Heart left ventricle (tissue), 16 donors: Measurements from ENCODE around the gene YIPF6. TPM values are rescaled to one million over a fixed set of nuclear protein-coding genes. Genes with fewer than 3 reads are reported as not detected.

Experiments
- ATAC-seq, 4 donors: fragments of 200-7000 bp; cut with Tn5 transposase; one replicate each; pipeline ENCODE4 v1.9.1; 2020 to 2022; ENCODE audit warnings: moderate library complexity in 4 of 4, mild to moderate bottlenecking in 3 of 4, moderate number of reproducible peaks in 1 of 4
- DNase-seq, 5 donors: peaks; one replicate each; pipeline ENCODE4 v3.0.0-alpha.2; 2020
- H3K27ac ChIP-seq, 12 donors: fragments of 200-600 bp; sonication (generic) in 4 of 12; one replicate each; pipeline versions ENCODE4 v1.5.0 to v1.8.0; 2016 to 2022; ENCODE audit warnings: mild to moderate bottlenecking in 2 of 12
- H3K27me3 ChIP-seq, 9 donors: fragments of 200-600 bp; sonication (generic) in 2 of 9; one replicate each; pipeline versions ENCODE4 v1.5.1 to v1.8.0; 2016 to 2022; ENCODE audit warnings: mild to moderate bottlenecking in 3 of 9
- H3K36me3 ChIP-seq, 9 donors: fragments of 200-600 bp; sonication (generic) in 2 of 9; one replicate each; pipeline versions ENCODE4 v1.5.0 to v1.8.0; 2018 to 2022; ENCODE audit warnings: mild to moderate bottlenecking in 2 of 9
- H3K4me1 ChIP-seq, 12 donors: fragments of 200-600 bp; sonication (generic) in 4 of 12; one replicate each; pipeline versions ENCODE4 v1.5.0 to v1.8.0; 2016 to 2022; ENCODE audit warnings: mild to moderate bottlenecking in 3 of 12
- H3K4me3 ChIP-seq, 12 donors: fragments of 200-600 bp; sonication (generic) in 4 of 12; one replicate each; pipeline versions ENCODE4 v1.5.0 to v1.8.0; 2017 to 2022; ENCODE audit warnings: mild to moderate bottlenecking in 9 of 12, moderate library complexity in 4 of 12
- H3K9me3 ChIP-seq, 12 donors: fragments of 200-600 bp; sonication (generic) in 4 of 12; one replicate each; pipeline versions ENCODE4 v1.5.0 to v1.8.0; 2016 to 2022; ENCODE audit warnings: mild to moderate bottlenecking in 1 of 12
- POLR2A ChIP-seq, 2 donors: fragments of 450-650 bp; IDR thresholded peaks; one replicate each; pipeline ENCODE4 v1.6.1; 2017; ENCODE audit warnings: antibody characterized with exemption in 2 of 2, mild to moderate bottlenecking in 2 of 2, moderate library complexity in 2 of 2
- WGBS, 4 donors: extraction: QIAGEN DNeasy Blood & Tissue Kit in 2 of 4; methylation state at CpG; one replicate each; pipeline versions ENCODE4 v1.1.5 to v1.1.7; 2013 to 2018; 5-methylcytosine and 5-hydroxymethylcytosine counted together
- intact Hi-C, 10 donors: fragments of 100-400 bp; cut with DNase I; formaldehyde crosslinking; loops; one replicate each; pipeline versions ENCODE4 v1.11.1 to v1.14.2; 2022
- polyA plus RNA-seq, 2 donors: library from polyadenylated mRNA; stranded (reverse); fragments of 200-250 nt; gene quantifications; one replicate each; pipeline ENCODE4 v1.2.3, GENCODE V29; 2013
- total RNA-seq, 9 donors: library from RNA; depleted of rRNA in 2 of 9; stranded (reverse); fragments of >200 nt in 2 of 9; fragmentation: NEBNext Ultra II Directional in 3 of 9; extraction: Animal tissue kit (Norgen Biotek cat#: 25700) in 3 of 9; gene quantifications; one replicate each; pipeline versions ENCODE4 v1.1.0 to v1.2.4, GENCODE V29; 2016 to 2023
- TF ChIP-seq, protein P1 (sequence below), 12 donors: fragments of 200-600 bp; sonication (generic) in 4 of 12; IDR thresholded peaks; one replicate each; pipeline versions ENCODE4 v1.5.0 to v1.8.0; 2018 to 2022; ENCODE audit warnings: antibody characterized with exemption in 12 of 12, mild to moderate bottlenecking in 5 of 12
- donor health status: ischemic (EF 13 %, LVEDD 7.1; RV severe dilation, severe dysfunction).
- donor health status: healthy with polysubstance abuse.
- donor health status: DM: no; HTN: yes; CAD: no.
- donor health status: DM: no; HTN: no; CAD: no.
- donor health status: ischemic (EF 25% LVEDD 6.9; RV normal size, moderate dysfunction).
- donor health status: ischemic (EF 25% LVEDD 5.7; RV mildly dilated, moderate dysfunction).
- donor health status: healthy.
- donor health status: DM: yes; HTN: yes; CAD: no.
- donor health status: ischemic (EF 35%, LVEDD 5.7; RV mildly dilated, moderate dysfunction).
- donor health status: nonischemic (EF 11% LVEDD 7.7; RV severe dilation, severe dysfunction).
- donor health status: DM: yes; HTN: yes; CAD: no.
- donor health status: PGD.
- donor health status: ischemic (EF 29% LVEDD 5.4; RV normal size, mild dysfunction).
- donor health status: nonischemic (EF 23%, LVEDD 6.1; RV moderate dilation, normal function).

YIPF6 gene
- total and polyA plus RNA-seq, 11 donors = 8.6 to 35.2 (median 30.1) TPM

DNA sequence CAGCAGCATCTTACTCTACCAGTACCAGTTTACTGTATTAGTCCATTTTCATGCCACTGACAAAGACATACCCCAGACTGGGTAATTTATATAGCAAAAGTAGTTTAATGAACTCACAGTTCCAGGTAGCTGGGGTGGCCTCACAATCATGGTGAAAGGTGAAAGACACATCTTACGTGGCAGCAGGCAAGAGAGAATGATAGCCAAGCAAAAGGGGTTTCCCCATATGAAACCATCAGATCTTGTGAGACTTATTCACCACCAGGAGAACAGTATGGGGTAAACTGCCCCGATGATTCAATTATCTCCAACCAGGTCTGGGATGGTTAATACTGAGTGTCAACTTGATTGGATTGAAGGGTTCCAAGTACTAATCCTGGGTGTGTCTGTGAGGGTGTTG lies 69.3 kb downstream of the YIPF6 start:
- 73 to 97% (median 87%) methylated on average over 2 of the region's 2 CpGs for WGBS, 4 donors
- no peak overlapping the region for H3K27ac ChIP-seq
- intact Hi-C loops = no loop called here
- ATAC-seq = no peak
- peaks cover 0 to 5% (median 0%) of the 10 kb centered on the region in 9 donors for H3K27me3 ChIP-seq
- H3K9me3 ChIP-seq = no peaks in the 10 kb centered on the region
- no peak for TF ChIP-seq POLR2A (IDR thresholded peaks at IDR 0.05)
- TF ChIP-seq, protein P1, sequence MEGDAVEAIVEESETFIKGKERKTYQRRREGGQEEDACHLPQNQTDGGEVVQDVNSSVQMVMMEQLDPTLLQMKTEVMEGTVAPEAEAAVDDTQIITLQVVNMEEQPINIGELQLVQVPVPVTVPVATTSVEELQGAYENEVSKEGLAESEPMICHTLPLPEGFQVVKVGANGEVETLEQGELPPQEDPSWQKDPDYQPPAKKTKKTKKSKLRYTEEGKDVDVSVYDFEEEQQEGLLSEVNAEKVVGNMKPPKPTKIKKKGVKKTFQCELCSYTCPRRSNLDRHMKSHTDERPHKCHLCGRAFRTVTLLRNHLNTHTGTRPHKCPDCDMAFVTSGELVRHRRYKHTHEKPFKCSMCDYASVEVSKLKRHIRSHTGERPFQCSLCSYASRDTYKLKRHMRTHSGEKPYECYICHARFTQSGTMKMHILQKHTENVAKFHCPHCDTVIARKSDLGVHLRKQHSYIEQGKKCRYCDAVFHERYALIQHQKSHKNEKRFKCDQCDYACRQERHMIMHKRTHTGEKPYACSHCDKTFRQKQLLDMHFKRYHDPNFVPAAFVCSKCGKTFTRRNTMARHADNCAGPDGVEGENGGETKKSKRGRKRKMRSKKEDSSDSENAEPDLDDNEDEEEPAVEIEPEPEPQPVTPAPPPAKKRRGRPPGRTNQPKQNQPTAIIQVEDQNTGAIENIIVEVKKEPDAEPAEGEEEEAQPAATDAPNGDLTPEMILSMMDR (IDR thresholded peaks at IDR 0.05) = no peak
- no peaks in the 10 kb centered on the region for H3K4me1 ChIP-seq
- H3K4me3 ChIP-seq = no peak overlapping the region
- H3K36me3 ChIP-seq = no peaks in the 10 kb centered on the region
- no peak for DNase-seq

- Histone ChIP-seq H3K27me3 (peaks cover 0 to 3% (median 0%) of the 10 kb centered on the region in 9 donors), H3K36me3 (no peaks in the 10 kb centered on the region), H3K4me3 (no peak overlapping the region), H3K9me3 (no peaks in the 10 kb centered on the region), H3K27ac (no peak overlapping the region), H3K4me1 (no peaks in the 10 kb centered on the region)
- WGBS, 4 donors = 64 to 88% (median 78%) methylated on average over 4 of the region's 4 CpGs
- TF ChIP-seq POLR2A (IDR thresholded peaks at IDR 0.05) = no peak
- TF ChIP-seq, protein P1 (IDR thresholded peaks at IDR 0.05) = no peak
- ATAC-seq (no peak), DNase-seq (no peak)
- intact Hi-C loops = no loop called here
Measured at GRCh38 chrX:68570598-68570997, 71.7 kb downstream of the YIPF6 start.

- H3K27me3 ChIP-seq = peaks cover 0 to 3% (median 0%) of the 10 kb centered on the region in 9 donors
- WGBS, 4 donors = 75 to 98% (median 88%) methylated on average over 3 of the region's 3 CpGs
- H3K36me3 ChIP-seq = no peaks in the 10 kb centered on the region
- H3K27ac ChIP-seq = no peak overlapping the region
- intact Hi-C loops = no loop called here
- no peaks in the 10 kb centered on the region for H3K9me3 ChIP-seq
- DNase-seq = no peak
- no peaks in the 10 kb centered on the region for H3K4me1 ChIP-seq
- TF ChIP-seq, protein P1 (IDR thresholded peaks at IDR 0.05) = no peak
- no peak for TF ChIP-seq POLR2A (IDR thresholded peaks at IDR 0.05)
- no peak overlapping the region for H3K4me3 ChIP-seq
- ATAC-seq = no peak
Measured at GRCh38 chrX:68571292-68571609, 72.4 kb downstream of the YIPF6 start.

- TF ChIP-seq, protein P1 (IDR thresholded peaks at IDR 0.05) = no peak
- no peak for TF ChIP-seq POLR2A (IDR thresholded peaks at IDR 0.05)
- 65 to 95% (median 85%) methylated on average over 2 of the region's 2 CpGs for WGBS, 4 donors
- Histone ChIP-seq H3K36me3 (no peaks in the 10 kb centered on the region), H3K27ac (no peak overlapping the region), H3K4me3 (no peak overlapping the region), H3K4me1 (no peaks in the 10 kb centered on the region), H3K27me3 (peaks cover 0 to 3% (median 0%) of the 10 kb centered on the region in 9 donors), H3K9me3 (no peaks in the 10 kb centered on the region)
- intact Hi-C loops = no loop called here
- DNase-seq = no peak
- ATAC-seq = peak in 2 of 4 donors; percentile 72 to 83
Measured at GRCh38 chrX:68571610-68572311, 72.9 kb downstream of the YIPF6 start.
